CD14-positive monocyte (primary cell): ENCODE data around the gene CSK. TPM values are rescaled to one million over a fixed set of nuclear protein-coding genes. Genes with fewer than 3 reads are reported as not detected.

Source experiments
- DNase-seq, 3 donors: peaks; one replicate each; pipeline ENCODE4 v3.0.0-alpha.2; 2011 to 2022
- H2AFZ ChIP-seq: 2 replicates; pipeline ENCODE4 v1.6.0; 2012; ENCODE audit warnings: mild to moderate bottlenecking, low read depth, low read length, inconsistent platforms; ENCODE audit not compliant: insufficient read depth, poor library complexity, severe bottlenecking
- H3K27ac ChIP-seq, 2 donors: 1 replicate in 1 of 2; 2 replicates in 1 of 2; pipeline ENCODE4 v1.5.1; 2012 to 2013; ENCODE audit warnings: low read length in 2 of 2, control low read depth in 1 of 2, inconsistent platforms in 1 of 2, low read depth in 1 of 2, mild to moderate bottlenecking in 1 of 2
- H3K27me3 ChIP-seq, 2 donors: one replicate each; pipeline versions ENCODE4 v1.6.0 to v1.6.1; 2011 to 2013; ENCODE audit warnings: low read length in 2 of 2; ENCODE audit not compliant: control insufficient read depth in 2 of 2, insufficient read depth in 2 of 2
- H3K36me3 ChIP-seq, 2 donors: replicated peaks in 1 of 2; 1 replicate in 1 of 2; 2 replicates in 1 of 2; pipeline versions ENCODE4 v1.5.1 to v1.6.1; 2012 to 2013; ENCODE audit warnings: low read length in 2 of 2, control low read depth in 1 of 2, inconsistent platforms in 1 of 2, mild to moderate bottlenecking in 1 of 2; ENCODE audit not compliant: insufficient read depth in 2 of 2, control insufficient read depth in 1 of 2
- H3K4me1 ChIP-seq, 2 donors: 1 replicate in 1 of 2; 2 replicates in 1 of 2; pipeline versions ENCODE4 v1.5.1 to v1.6.1; 2012 to 2013; ENCODE audit warnings: low read length in 2 of 2, control low read depth in 1 of 2, inconsistent platforms in 1 of 2, mild to moderate bottlenecking in 1 of 2, moderate library complexity in 1 of 2; ENCODE audit not compliant: insufficient read depth in 2 of 2, control insufficient read depth in 1 of 2
- H3K4me2 ChIP-seq: replicated peaks from 2 replicates; pipeline ENCODE3; 2012; ENCODE audit warnings: low read length, moderate library complexity, mild to moderate bottlenecking; ENCODE audit not compliant: poor library complexity, severe bottlenecking; ENCODE audit errors: extremely low read depth
- H3K4me3 ChIP-seq, 3 experiments: fragments of 200-600 bp in 1 of 3; sonication (generic) in 1 of 3; replicated peaks in 1 of 3; 1 replicate in 2 of 3; 2 replicates in 1 of 3; pipeline ENCODE4 v1.5.1; 2011 to 2013; ENCODE audit warnings: low read length in 3 of 3, mild to moderate bottlenecking in 3 of 3, control low read depth in 2 of 3, low read depth in 2 of 3, inconsistent platforms in 1 of 3, moderate library complexity in 1 of 3
- H3K79me2 ChIP-seq: 2 replicates; pipeline ENCODE4 v1.6.0; 2012; ENCODE audit warnings: mild to moderate bottlenecking, control low read depth, inconsistent platforms, low read length, moderate library complexity; ENCODE audit not compliant: insufficient read depth
- H3K9ac ChIP-seq: 2 replicates; pipeline ENCODE4 v1.6.0; 2017; ENCODE audit warnings: low read length, mild to moderate bottlenecking; ENCODE audit not compliant: insufficient read depth, poor library complexity, severe bottlenecking
- H3K9me3 ChIP-seq, 2 donors: replicated peaks in 1 of 2; 1 replicate in 1 of 2; 2 replicates in 1 of 2; pipeline versions ENCODE4 v1.5.1 to v1.6.1; 2012 to 2013; ENCODE audit warnings: low read length in 2 of 2, control low read depth in 1 of 2; ENCODE audit not compliant: control insufficient read depth in 1 of 2, insufficient read depth in 1 of 2
- H4K20me1 ChIP-seq: 2 replicates; pipeline ENCODE4 v1.6.0; 2012; ENCODE audit warnings: mild to moderate bottlenecking, low read length, control low read depth, moderate library complexity; ENCODE audit not compliant: insufficient read depth
- H3K27ac Mint-ChIP-seq, 7 donors: one replicate each; pipeline ENCODE4 v1.8.0; 2020; ENCODE audit warnings: mild to moderate bottlenecking in 7 of 7, mixed read lengths in 7 of 7, moderate library complexity in 6 of 7, inconsistent platforms in 2 of 7
- H3K27me3 Mint-ChIP-seq, 3 donors: one replicate each; pipeline ENCODE4 v1.8.0; 2021 to 2022; ENCODE audit warnings: low read depth in 3 of 3, mild to moderate bottlenecking in 3 of 3, mixed read lengths in 3 of 3, moderate library complexity in 3 of 3, inconsistent platforms in 1 of 3
- H3K36me3 Mint-ChIP-seq, 2 donors: one replicate each; pipeline ENCODE4 v1.8.0; 2020; ENCODE audit warnings: mixed read lengths in 2 of 2, inconsistent platforms in 1 of 2, mild to moderate bottlenecking in 1 of 2
- H3K4me1 Mint-ChIP-seq: one replicate; pipeline ENCODE4 v1.8.0; 2020; ENCODE audit warnings: mild to moderate bottlenecking, mixed read lengths
- H3K4me3 Mint-ChIP-seq, 2 donors: one replicate each; pipeline ENCODE4 v1.8.0; 2020; ENCODE audit warnings: mild to moderate bottlenecking in 2 of 2, mixed read lengths in 2 of 2, moderate library complexity in 1 of 2
- H3K9me3 Mint-ChIP-seq, 7 donors: one replicate each; pipeline ENCODE4 v1.8.0; 2020 to 2022; ENCODE audit warnings: mixed read lengths in 7 of 7, mild to moderate bottlenecking in 6 of 7, moderate library complexity in 6 of 7, inconsistent platforms in 2 of 7
- CTCF ChIP-seq: fragments of 200-600 bp; IDR thresholded peaks from one replicate; pipeline ENCODE4 v1.8.0; 2022; ENCODE audit warnings: antibody characterized with exemption, mild to moderate bottlenecking
- WGBS: methylation state at CpG from one replicate; pipeline ENCODE4 v1.1.5; 2013; ENCODE audit warnings: missing lambda C conversion rate; ENCODE audit not compliant: insufficient coverage; 5-methylcytosine and 5-hydroxymethylcytosine counted together
- intact Hi-C, 2 donors: fragments of 100-400 bp; cut with micrococcal nuclease; formaldehyde crosslinking; loops; one replicate each; pipeline versions ENCODE4 v1.15.0 to v1.15.1; 2023
- polyA plus RNA-seq, 3 donors: library from polyadenylated mRNA; depleted of rRNA in 1 of 3; unstranded in 2 of 3; stranded (reverse) in 1 of 3; fragments of 300-500 nt in 2 of 3; fragments of >200 nt in 1 of 3; fragmentation: Illumina TruSeq in 2 of 3; gene quantifications; 1 replicate in 2 of 3; 2 replicates in 1 of 3; pipeline ENCODE4 v1.2.3, GENCODE V29; 2012 to 2021

CSK gene
- polyA plus RNA-seq, 3 donors: 79.0 to 426 (median 106) TPM

- peaks cover 3 to 19% of the 10 kb centered on the region in 2 donors for H3K27me3 ChIP-seq
- H3K9ac ChIP-seq: no peak overlapping the region
- H3K79me2 ChIP-seq: no peaks in the 10 kb centered on the region
- no peak overlapping the region for H3K4me2 ChIP-seq
- Mint-ChIP-seq H3K27ac (no peak overlapping the region), H3K4me1 (peaks cover 5% of the 10 kb centered on the region), H3K9me3 (peaks cover 0 to 2% (median 0%) of the 10 kb centered on the region in 7 donors), H3K36me3 (peaks cover 3 to 14% of the 10 kb centered on the region in 2 donors), H3K27me3 (peaks cover 10 to 19% (median 14%) of the 10 kb centered on the region in 3 donors), H3K4me3 (no peak overlapping the region)
- no peak overlapping the region for H2AFZ ChIP-seq
- no peak for TF ChIP-seq CTCF
- no peak for DNase-seq
- H3K27ac ChIP-seq: no peak overlapping the region
- H4K20me1 ChIP-seq: peaks cover 8% of the 10 kb centered on the region
- no peaks in the 10 kb centered on the region for H3K9me3 ChIP-seq
- no peaks in the 10 kb centered on the region for H3K4me1 ChIP-seq
- peaks cover 2 to 14% of the 10 kb centered on the region in 2 donors for H3K36me3 ChIP-seq
- intact Hi-C loops: no loop called here
- 89% methylated on average over 5 of the region's 15 CpGs for WGBS
- no peak overlapping the region for H3K4me3 ChIP-seq
Observed at GRCh38 chr15:74831813-74832495, 50.1 kb downstream of the CSK start.

GRCh38 chr15:74832826-74833225 lies 50.9 kb downstream of the CSK start:
- Histone ChIP-seq H3K4me2 (no peak overlapping the region), H3K9ac (no peak overlapping the region), H3K4me3 (no peak overlapping the region), H3K4me1 (no peaks in the 10 kb centered on the region), H3K27me3 (peaks cover 0 to 10% of the 10 kb centered on the region in 2 donors), H3K9me3 (no peaks in the 10 kb centered on the region), H2AFZ (no peak overlapping the region), H3K79me2 (no peaks in the 10 kb centered on the region), H3K27ac (no peak overlapping the region), H3K36me3 (peaks cover 2 to 18% of the 10 kb centered on the region in 2 donors), H4K20me1 (peaks cover 8% of the 10 kb centered on the region)
- Mint-ChIP-seq H3K4me3 (no peak overlapping the region), H3K27me3 (peaks cover 3 to 10% (median 5%) of the 10 kb centered on the region in 3 donors), H3K36me3 (peaks cover 3 to 18% of the 10 kb centered on the region in 2 donors), H3K9me3 (peaks cover 0 to 2% (median 0%) of the 10 kb centered on the region in 7 donors), H3K4me1 (peaks cover 5% of the 10 kb centered on the region), H3K27ac (peak overlapping the region in 1 of 7 donors; percentile 64)
- DNase-seq: no peak
- no peak for TF ChIP-seq CTCF
- 42% methylated on average over 4 of the region's 4 CpGs for WGBS
- intact Hi-C loops: no loop called here
